GM20000 (cell line): ENCODE results near the gene DPF3.

ENCODE experiments used
- DNase-seq: peaks from one replicate; pipeline ENCODE4 v3.0.0; 2012; ENCODE audit warnings: low spot score
- TF ChIP-seq, protein P1 (sequence below): IDR thresholded peaks from 2 replicates; pipeline ENCODE4 v1.5.1; 2012; ENCODE audit warnings: mild to moderate bottlenecking, control low read depth; ENCODE audit errors: extremely low read depth, missing control alignments

Gene DPF3

GRCh38 chr14:72714871-72715214 lies 179.1 kb downstream of the DPF3 start:
- no peak for DNase-seq
- TF ChIP-seq, protein P1, sequence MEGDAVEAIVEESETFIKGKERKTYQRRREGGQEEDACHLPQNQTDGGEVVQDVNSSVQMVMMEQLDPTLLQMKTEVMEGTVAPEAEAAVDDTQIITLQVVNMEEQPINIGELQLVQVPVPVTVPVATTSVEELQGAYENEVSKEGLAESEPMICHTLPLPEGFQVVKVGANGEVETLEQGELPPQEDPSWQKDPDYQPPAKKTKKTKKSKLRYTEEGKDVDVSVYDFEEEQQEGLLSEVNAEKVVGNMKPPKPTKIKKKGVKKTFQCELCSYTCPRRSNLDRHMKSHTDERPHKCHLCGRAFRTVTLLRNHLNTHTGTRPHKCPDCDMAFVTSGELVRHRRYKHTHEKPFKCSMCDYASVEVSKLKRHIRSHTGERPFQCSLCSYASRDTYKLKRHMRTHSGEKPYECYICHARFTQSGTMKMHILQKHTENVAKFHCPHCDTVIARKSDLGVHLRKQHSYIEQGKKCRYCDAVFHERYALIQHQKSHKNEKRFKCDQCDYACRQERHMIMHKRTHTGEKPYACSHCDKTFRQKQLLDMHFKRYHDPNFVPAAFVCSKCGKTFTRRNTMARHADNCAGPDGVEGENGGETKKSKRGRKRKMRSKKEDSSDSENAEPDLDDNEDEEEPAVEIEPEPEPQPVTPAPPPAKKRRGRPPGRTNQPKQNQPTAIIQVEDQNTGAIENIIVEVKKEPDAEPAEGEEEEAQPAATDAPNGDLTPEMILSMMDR: no peak

- TF ChIP-seq, protein P1: no peak
- DNase-seq: peak; percentile 52
Observed at GRCh38 chr14:72714094-72714493, 179.8 kb downstream of the DPF3 start.

DNA sequence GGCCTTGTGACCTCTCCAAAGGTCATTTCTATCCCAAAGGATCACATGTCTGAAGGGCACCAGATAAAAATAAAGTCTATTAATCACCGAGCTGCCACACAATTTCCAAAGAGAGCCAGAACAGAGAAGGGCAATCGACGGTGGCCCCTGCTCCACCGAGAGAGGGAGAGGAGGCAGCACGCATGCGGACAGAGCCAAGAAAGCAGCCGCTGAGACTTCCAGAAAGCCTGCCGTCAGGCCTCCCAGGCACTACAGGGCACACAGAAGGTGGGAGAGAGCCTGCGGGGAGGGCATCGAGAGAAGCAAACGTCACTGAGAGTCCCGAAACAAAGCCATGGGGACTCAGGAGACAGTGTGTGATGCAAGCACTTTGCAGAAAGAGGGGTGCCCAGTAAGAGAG lies 182.0 kb downstream of the DPF3 start:
- TF ChIP-seq, protein P1: no peak
- DNase-seq: no peak

GRCh38 chr14:72709916-72710611 lies 183.8 kb downstream of the DPF3 start:
- TF ChIP-seq, protein P1: no peak
- DNase-seq: no peak

DNA sequence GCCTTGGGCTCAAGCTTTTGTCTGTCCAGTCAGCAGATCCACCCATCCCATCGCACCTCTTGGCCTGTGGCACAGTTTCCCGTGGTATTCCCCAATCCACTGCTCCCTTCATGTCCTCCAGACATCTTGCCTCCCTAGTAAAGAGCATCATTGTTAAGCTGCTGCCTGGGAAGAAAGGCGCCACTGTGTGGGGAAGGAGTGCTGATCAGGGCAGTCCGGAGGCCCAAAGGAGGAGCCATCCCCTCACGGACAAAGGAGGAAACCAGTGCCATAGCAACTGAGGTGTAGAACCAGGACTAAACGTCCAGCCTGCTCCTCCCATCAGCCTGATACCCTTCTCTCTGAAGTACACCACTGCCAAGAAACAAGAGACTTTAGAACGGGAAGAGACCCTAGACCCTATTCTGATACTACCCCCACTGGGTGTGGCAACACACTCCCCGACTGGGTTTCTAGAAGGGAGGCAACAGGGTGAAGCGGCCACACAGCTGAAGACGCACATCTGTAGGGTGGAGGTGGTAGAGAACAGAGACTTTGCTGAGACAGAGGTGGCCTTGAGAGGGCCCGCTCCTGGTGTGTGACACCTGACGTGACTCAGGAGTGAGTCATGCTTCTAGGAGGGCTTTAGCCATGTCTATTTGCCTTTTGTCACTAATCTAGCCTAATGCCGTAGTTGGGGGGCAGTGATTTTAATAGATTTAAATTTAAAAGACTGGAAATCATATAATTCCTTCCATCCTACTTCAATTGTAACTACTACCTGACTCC lies 185.0 kb downstream of the DPF3 start:
- TF ChIP-seq, protein P1: no peak
- DNase-seq: no peak

- DNase-seq: no peak
- TF ChIP-seq, protein P1: no peak
Observed at GRCh38 chr14:72708222-72708621, 185.7 kb downstream of the DPF3 start.

GRCh38 chr14:72706485-72706884 lies 187.4 kb downstream of the DPF3 start:
- TF ChIP-seq, protein P1: no peak

More at GRCh38 chr14:72706485-72706884, 187.4 kb downstream of the DPF3 start:
- DNase-seq: no peak
